Measurements from ENCODE around the gene SEMA7A.

DNA sequence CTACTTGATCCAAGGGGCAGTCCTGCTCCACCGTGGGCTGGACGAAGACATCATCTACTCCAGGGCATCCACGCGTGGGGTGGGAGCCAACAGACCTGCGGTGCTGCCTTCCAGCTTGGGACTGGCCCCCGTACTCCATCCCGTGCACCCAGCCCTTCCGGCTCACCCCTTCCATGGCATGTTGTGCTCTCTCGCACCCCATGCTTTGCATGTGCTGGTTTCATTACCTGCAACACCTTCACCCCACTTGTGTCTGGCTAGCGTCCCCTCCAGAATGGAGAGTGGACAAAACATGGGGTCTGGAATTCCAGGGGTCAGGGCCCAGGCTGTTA, 30.2 kb downstream of the SEMA7A start:
- TF ChIP-seq CTCF (conservative IDR thresholded peaks at IDR 0.05; ENCODE audit: low read depth, low read length) (no peak), EZH2phosphoT487 (IDR thresholded peaks at IDR 0.05; ENCODE audit: borderline replicate concordance, low read length) (no peak)
